ENCODE measurements around the gene EPB41L4B.

The EPB41L4B gene

GRCh38 chr9:109276469-109277440 is 44.1 kb downstream of the EPB41L4B start:
- TF ChIP-seq CTCF (IDR thresholded peaks at IDR 0.05; ENCODE audit: borderline replicate concordance, insufficient read depth, low read depth, low read length), result no peak
- no peak overlapping the region for H3K4me3 ChIP-seq (ENCODE audit: low read depth, low read length)

GRCh38 chr9:109274884-109275730 is 45.8 kb downstream of the EPB41L4B start:
- no peak for TF ChIP-seq CTCF (IDR thresholded peaks at IDR 0.05; ENCODE audit: borderline replicate concordance, insufficient read depth, low read depth, low read length)
- H3K4me3 ChIP-seq (ENCODE audit: low read depth, low read length), result no peak overlapping the region

GRCh38 chr9:109273869-109274268 is 47.0 kb downstream of the EPB41L4B start:
- TF ChIP-seq CTCF (IDR thresholded peaks at IDR 0.05; ENCODE audit: borderline replicate concordance, insufficient read depth, low read depth, low read length), result no peak
- no peak overlapping the region for H3K4me3 ChIP-seq (ENCODE audit: low read depth, low read length)

GRCh38 chr9:109272745-109273144 is 48.1 kb downstream of the EPB41L4B start:
- no peak overlapping the region for H3K4me3 ChIP-seq (ENCODE audit: low read depth, low read length)
- no peak for TF ChIP-seq CTCF (IDR thresholded peaks at IDR 0.05; ENCODE audit: borderline replicate concordance, insufficient read depth, low read depth, low read length)

- no peak for TF ChIP-seq CTCF (IDR thresholded peaks at IDR 0.05; ENCODE audit: borderline replicate concordance, insufficient read depth, low read depth, low read length)
- no peak overlapping the region for H3K4me3 ChIP-seq (ENCODE audit: low read depth, low read length)
Observed at GRCh38 chr9:109272045-109272444, 48.8 kb downstream of the EPB41L4B start.

- no peak overlapping the region for H3K4me3 ChIP-seq (ENCODE audit: low read depth, low read length)
- no peak for TF ChIP-seq CTCF (IDR thresholded peaks at IDR 0.05; ENCODE audit: borderline replicate concordance, insufficient read depth, low read depth, low read length)
Observed at GRCh38 chr9:109270971-109271925, 49.6 kb downstream of the EPB41L4B start.

All from GM12875 (cell line).